Hematopoietic multipotent progenitor cell treated with erythropoietin and hydrocortisone succinate and interleukin-3 and kit ligand, for 17 days (in vitro differentiated cells): ENCODE measurements around the gene HLA-DQA2.
A peak's percentile ranks its signal among the peaks of the same experiment; 100 is the strongest.
"Not testable (repeated sequence)": the region's sequence is repeated elsewhere in the genome, so short reads cannot be mapped to it uniquely, and the experiment has no call there.

Source experiments
- DNase-seq: peaks from one replicate; pipeline ENCODE4 v3.0.0-alpha.2; 2015; ENCODE audit warnings: low spot score

The HLA-DQA2 gene

DNA sequence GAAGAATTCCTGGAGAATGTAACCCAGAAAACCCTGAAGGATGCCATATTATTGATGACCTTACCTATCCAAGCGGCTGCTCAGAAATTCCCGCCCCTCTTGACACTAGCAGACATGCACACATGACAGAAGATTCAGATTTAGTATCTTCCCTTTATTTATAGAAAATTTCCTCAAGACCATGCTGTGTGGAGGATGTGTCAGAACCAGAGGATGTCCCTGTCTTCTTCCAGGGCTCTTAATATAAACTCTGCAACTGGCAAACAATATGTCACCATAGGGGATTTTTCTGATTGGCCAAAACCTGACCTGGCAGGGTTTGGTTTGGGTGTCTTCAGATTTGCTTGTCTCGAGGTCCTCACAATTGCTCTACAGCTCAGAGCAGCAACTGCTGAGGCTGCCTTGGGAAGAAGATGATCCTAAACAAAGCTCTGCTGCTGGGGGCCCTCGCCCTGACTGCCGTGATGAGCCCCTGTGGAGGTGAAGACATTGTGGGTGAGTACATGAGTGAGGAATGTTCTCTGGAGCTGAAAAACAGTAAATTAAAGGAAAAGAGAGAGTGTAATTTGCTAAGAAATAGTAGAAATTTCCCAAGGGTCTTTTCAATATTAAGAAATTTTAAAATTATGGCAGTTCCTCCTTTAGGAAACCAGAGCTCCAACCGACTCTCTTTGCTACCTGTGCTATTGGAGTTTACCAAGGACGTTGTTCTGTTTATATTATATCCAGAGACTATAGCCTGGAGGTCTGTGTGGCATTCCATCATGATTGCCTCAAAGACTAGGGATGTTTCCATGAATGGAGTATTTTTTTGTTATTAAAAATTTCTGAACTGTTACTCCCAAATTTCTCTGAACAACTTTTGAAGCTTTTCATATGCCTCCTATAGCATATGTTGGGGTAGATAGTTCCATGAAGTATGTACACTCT, at the start of gene HLA-DQA2:
Gene HLA-DQA2 (plus strand): TSS at position 361 of the 930 bp plus-strand sequence. CDS start 53 bp downstream, at position 414.
- DNase-seq: no peak

- DNase-seq: no peak
Measured at GRCh38 chr6:32692019-32692418, 49.2 kb upstream of the HLA-DQA2 start.

GRCh38 chr6:32697031-32697430, 44.2 kb upstream of the HLA-DQA2 start:
- no peak for DNase-seq

- DNase-seq: peak; percentile 13
Measured at GRCh38 chr6:32700391-32701040, 40.7 kb upstream of the HLA-DQA2 start.

DNA sequence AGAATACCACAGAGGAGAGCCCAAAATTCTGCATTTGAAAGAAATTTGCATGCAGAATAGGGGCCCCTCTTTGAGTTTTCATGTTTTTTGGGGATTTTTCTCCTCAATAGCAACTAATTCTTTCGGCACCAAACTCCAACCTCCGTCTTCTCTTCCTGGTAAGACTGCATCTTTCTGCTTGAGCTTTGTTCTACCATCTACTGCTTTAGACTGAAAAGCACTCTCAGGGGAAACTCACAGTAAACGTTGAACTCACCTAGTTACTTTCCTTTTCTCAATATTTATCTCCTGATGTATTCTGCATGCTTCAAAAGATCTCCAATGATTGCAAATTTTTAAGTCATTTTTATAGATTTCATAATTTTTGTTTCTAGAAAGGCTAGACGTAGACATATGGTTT, 37.8 kb upstream of the HLA-DQA2 start:
- DNase-seq: no peak

DNA sequence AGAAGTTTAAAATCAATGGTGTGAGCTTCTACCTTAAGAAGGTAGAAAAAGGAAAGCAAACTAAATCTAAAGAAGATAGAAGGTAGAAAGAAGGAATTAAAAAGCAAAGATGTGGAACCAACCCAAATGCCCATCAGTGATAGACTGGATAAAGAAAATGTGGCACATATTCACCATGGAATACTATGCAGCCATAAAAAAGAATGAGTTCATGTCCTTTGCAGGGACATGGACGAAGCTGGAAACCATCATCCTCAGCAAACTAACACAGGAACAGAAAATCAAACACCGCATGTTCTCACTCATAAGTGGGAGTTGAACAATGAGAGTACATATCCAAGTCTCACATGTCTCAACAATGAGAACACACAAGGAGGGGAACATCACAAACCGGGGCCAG, 36.0 kb upstream of the HLA-DQA2 start:
- not testable (repeated sequence) for DNase-seq

- no peak for DNase-seq
Measured at GRCh38 chr6:32709625-32710024, 31.6 kb upstream of the HLA-DQA2 start.

DNA sequence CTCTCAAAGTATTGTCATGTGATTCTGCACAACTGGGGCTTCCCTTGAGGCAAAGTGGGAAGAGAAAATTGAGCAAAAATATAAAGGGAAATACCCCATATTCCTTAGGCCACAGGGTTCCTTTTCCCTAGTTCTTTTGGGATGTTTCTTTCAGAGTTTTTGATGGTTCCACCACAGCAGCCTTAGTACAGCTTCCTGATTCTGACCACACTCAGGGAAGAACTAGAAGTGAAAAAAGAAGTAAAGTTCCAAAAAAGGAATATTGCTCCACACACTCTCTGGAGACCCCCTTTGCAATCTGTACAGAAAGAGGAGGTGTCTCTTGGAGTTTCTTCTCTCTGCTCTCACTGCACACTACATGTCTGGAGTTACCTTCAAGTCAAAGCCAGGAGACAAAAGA, 27.9 kb upstream of the HLA-DQA2 start:
- no peak for DNase-seq

GRCh38 chr6:32716396-32716795, 24.8 kb upstream of the HLA-DQA2 start:
- DNase-seq: no peak

GRCh38 chr6:32718879-32719278, 22.3 kb upstream of the HLA-DQA2 start:
- DNase-seq: no peak

GRCh38 chr6:32738126-32738525, 3.1 kb upstream of the HLA-DQA2 start:
- no peak for DNase-seq

DNA sequence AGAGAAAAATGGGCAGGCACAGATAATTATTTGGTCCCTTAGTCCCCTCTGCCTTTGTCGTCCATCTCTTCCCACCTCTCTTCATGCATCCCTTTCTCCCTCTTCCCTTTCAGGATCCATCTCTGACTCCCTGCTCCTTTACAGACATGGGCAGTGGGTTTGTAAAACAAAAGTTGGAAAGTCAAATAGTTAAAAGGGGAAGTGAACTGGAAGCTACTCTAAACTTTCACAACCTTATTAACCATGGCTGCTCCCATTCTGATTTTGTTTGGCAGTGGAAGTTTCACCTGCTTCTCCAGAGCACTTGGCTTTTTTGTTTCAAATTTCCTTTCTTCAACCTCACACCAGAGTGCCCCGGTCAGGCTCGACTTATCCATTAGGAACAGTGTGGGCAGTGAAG, 1.2 kb downstream of the HLA-DQA2 start:
- no peak for DNase-seq

- DNase-seq: no peak
Measured at GRCh38 chr6:32744776-32745175, 3.6 kb downstream of the HLA-DQA2 start.

DNA sequence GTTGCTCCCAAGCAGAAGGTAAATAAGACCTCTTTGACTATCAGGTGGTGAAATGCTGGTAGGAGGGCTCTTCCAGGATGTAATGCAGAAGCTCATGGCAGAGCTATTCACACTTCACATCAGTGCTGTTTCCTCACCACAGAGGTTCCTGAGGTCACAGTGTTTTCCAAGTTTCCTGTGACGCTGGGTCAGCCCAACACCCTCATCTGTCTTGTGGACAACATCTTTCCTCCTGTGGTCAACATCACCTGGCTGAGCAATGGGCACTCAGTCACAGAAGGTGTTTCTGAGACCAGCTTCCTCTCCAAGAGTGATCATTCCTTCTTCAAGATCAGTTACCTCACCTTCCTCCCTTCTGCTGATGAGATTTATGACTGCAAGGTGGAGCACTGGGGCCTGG, 4.5 kb downstream of the HLA-DQA2 start:
- DNase-seq: not testable (repeated sequence)

GRCh38 chr6:32752580-32752979, 11.4 kb downstream of the HLA-DQA2 start:
- no peak for DNase-seq

- no peak for DNase-seq
Measured at GRCh38 chr6:32759669-32760068, 18.5 kb downstream of the HLA-DQA2 start.

DNA sequence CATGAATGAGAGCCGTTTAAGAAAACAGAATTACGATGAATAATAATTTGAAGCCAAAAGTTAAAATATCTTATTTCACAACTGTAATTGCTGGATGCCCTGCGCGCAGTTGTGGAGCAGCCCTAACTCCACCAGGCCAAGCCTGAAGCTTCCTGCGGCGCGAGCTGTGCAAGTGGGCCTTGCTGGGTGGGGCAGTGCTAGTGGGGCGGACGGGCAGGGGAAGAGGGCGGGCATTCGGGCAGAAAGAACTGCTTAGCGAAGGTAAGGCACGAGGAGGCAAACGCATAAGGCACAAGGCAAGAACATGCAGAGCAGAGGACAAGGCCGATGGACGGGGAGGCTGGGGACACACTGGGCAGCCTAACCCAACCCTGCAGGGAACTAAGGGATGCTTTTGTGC, 19.9 kb downstream of the HLA-DQA2 start:
- DNase-seq: no peak

- no peak for DNase-seq
Measured at GRCh38 chr6:32761548-32761947, 20.4 kb downstream of the HLA-DQA2 start.

DNA sequence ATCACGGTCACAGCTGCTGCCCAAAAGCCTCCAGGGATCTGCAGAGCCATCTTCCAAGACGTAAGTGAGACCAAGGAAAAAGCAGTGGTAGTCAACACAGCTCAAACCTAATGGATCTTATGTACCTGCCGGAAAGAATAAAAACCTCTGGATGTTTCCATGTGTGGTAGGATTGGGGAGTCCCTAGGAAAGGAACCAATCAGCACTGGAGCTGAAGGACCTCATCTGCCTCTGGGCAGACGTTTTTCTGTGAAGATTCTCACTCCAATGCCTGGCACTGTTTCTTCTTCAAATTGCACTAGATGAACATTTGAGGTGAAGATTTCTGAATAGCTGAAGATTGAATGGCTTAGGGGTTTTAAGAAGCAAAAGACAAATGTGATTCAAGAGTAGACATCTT, 22.2 kb downstream of the HLA-DQA2 start, which contains the start of gene HLA-DQB2:
Gene HLA-DQB2 (minus strand): TSS at position 112 of the 400 bp plus-strand sequence. CDS start 62 bp downstream, at position 50.
- no peak for DNase-seq

DNA sequence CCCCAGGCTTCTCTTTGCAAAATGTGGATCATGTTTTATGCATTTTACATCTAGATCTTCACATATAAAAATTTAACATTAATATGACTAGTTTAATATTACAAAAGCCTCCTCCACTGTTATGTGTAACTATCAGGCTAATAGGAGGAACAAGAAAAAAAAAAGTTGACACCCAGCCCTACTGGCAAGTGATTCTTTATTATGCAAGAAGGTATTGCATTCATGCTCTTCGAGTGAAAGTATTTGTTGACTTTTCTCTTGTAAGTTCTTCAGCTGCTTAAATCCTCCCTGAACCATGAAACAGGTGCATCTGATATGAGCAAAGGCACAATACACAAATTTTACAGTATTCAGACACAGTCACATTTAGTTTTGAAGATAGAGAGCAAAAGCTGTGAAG, 22.9 kb downstream of the HLA-DQA2 start:
- DNase-seq: no peak

DNA sequence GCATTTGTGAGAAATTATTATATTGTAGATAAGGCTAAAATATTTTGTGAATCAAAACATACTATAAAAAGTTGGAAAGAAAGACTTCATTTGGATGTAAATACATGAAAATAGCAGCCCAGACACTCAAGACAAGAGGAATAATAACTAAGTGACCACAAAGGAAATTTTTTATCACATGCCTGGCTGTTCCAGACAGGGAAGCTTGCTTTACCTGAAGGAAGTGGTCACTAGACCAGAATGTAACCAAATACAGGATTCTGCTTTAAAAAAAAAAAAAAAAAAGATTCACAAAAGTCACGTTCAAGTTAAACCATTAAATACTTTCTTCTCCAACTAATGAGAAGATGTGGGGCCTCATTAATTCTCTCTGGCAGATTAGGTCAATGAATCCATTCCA, 31.5 kb downstream of the HLA-DQA2 start:
- DNase-seq: no peak

GRCh38 chr6:32774426-32774825, 33.2 kb downstream of the HLA-DQA2 start:
- DNase-seq: no peak

DNA sequence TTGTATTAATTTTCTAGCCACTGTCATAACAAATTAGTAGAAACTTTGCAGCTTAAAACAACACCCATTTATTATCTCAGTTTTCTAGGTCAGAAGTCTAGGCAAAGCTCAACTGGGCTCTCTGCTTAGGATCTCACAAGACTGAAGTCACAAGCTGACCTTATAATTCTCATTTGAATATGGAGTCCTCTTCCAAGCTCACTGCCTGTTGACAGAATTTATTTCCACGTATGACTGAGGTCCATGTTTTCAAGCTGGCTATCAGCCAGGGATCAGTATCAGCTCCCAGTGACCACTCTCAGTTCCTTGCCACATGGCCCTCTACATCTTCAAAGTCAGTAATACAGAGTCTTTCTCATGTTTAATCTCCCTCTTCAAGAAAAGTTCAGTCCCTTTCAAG, 33.9 kb downstream of the HLA-DQA2 start:
- no peak for DNase-seq
